Right lobe of liver (tissue), 6 donors: Measurements from ENCODE around the gene FOXC1. TPM values are rescaled to one million over a fixed set of nuclear protein-coding genes. Genes with fewer than 3 reads are reported as not detected.

Experiments used
- ATAC-seq, 4 donors: fragments of 200-7000 bp; cut with Tn5 transposase; one replicate each; pipeline ENCODE4 v1.9.1; 2020; ENCODE audit warnings: mild to moderate bottlenecking in 4 of 4, moderate library complexity in 4 of 4
- DNase-seq, 3 donors: peaks; one replicate each; pipeline ENCODE4 v3.0.0-alpha.2; 2020
- H3K27ac ChIP-seq, 3 donors: fragments of 200-600 bp; one replicate each; pipeline ENCODE4 v1.8.0; 2022
- H3K27me3 ChIP-seq, 2 donors: fragments of 200-600 bp; one replicate each; pipeline ENCODE4 v1.8.0; 2022
- H3K36me3 ChIP-seq, 4 donors: fragments of 200-600 bp; sonication (generic) in 1 of 4; one replicate each; pipeline versions ENCODE4 v1.5.1 to v1.8.0; 2017 to 2022; ENCODE audit warnings: control low read depth in 1 of 4
- H3K4me1 ChIP-seq, 4 donors: fragments of 200-600 bp; sonication (generic) in 1 of 4; one replicate each; pipeline versions ENCODE4 v1.5.1 to v1.8.0; 2017 to 2022; ENCODE audit warnings: control low read depth in 1 of 4
- H3K4me3 ChIP-seq, 3 donors: fragments of 200-600 bp; one replicate each; pipeline ENCODE4 v1.8.0; 2022
- H3K9me3 ChIP-seq, 4 donors: fragments of 200-600 bp; sonication (generic) in 1 of 4; one replicate each; pipeline versions ENCODE4 v1.5.1 to v1.8.0; 2017 to 2022; ENCODE audit warnings: control low read depth in 1 of 4
- POLR2A ChIP-seq: fragments of 450-650 bp; IDR thresholded peaks from one replicate; pipeline ENCODE4 v1.6.1; 2017; ENCODE audit warnings: antibody characterized with exemption, mild to moderate bottlenecking
- WGBS: methylation state at CpG from one replicate; pipeline ENCODE4 v1.1.6; 2018; ENCODE audit warnings: low coverage, low lambda C conversion rate; ENCODE audit not compliant: insufficient coverage; ENCODE audit errors: missing lambda C conversion rate; 5-methylcytosine and 5-hydroxymethylcytosine counted together
- intact Hi-C, 2 donors: fragments of 100-400 bp; cut with DNase I; formaldehyde crosslinking; loops; one replicate each; pipeline versions ENCODE4 v1.11.2 to v1.14.1; 2022
- total RNA-seq, 6 experiments: library from RNA; depleted of rRNA in 2 of 6; stranded (reverse); fragments of >200 nt in 2 of 6; fragmentation: NEBNext Ultra II Directional in 3 of 6; extraction: Animal tissue kit (Norgen Biotek cat#: 25700) in 3 of 6; gene quantifications; one replicate each; pipeline versions ENCODE4 v1.1.0 to v1.2.4, GENCODE V29; 2016 to 2023
- TF ChIP-seq, protein P1 (sequence below), 4 donors: fragments of 200-600 bp in 3 of 4; fragments of 450-650 bp in 1 of 4; IDR thresholded peaks; one replicate each; pipeline versions ENCODE4 v1.5.1 to v1.8.0; 2016 to 2022; ENCODE audit warnings: antibody characterized with exemption in 4 of 4, mild to moderate bottlenecking in 2 of 4
- donor health status: DM: no; HTN: yes; CAD: no.
- donor health status: DM: no; HTN: no; CAD: no.
- donor health status: DM: no; HTN: no; CAD: no.
- donor health status: DM: no; HTN: yes; CAD: no.
- donor health status: DM: no; HTN: yes; CAD: no.

FOXC1 gene
- total RNA-seq, 6 experiments from 2014 or later, result 0.24 to 0.87 (median 0.50) TPM

DNA sequence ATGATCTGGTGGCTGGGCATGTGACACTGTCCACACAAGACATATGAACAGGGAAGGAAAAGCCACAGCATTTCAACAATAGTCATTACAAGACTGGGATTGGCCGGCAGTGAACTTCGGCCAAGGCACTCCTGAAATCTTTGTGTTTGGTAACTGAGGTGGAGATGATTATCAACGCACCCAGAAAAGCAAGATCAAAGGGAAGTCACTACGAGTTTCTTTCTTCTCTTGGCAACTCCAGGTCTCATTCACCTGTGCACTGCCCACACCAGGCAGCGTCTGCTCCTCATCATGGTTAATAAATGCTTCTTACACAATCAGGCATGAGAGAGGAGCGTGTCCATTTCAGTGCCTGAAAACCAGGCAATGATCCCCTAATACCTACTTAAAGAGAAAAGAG, 20.5 kb upstream of the FOXC1 start:
- ATAC-seq (no peak), DNase-seq (no peak)
- no peaks in the 10 kb centered on the region for H3K27me3 ChIP-seq
- intact Hi-C loops, result no loop called here
- no peaks in the 10 kb centered on the region for H3K4me1 ChIP-seq
- 37% methylated on average over 5 of the region's 6 CpGs for WGBS
- no peak overlapping the region for H3K27ac ChIP-seq
- H3K4me3 ChIP-seq, result no peak overlapping the region
- no peaks in the 10 kb centered on the region for H3K36me3 ChIP-seq
- TF ChIP-seq POLR2A, result no peak
- TF ChIP-seq, protein P1, sequence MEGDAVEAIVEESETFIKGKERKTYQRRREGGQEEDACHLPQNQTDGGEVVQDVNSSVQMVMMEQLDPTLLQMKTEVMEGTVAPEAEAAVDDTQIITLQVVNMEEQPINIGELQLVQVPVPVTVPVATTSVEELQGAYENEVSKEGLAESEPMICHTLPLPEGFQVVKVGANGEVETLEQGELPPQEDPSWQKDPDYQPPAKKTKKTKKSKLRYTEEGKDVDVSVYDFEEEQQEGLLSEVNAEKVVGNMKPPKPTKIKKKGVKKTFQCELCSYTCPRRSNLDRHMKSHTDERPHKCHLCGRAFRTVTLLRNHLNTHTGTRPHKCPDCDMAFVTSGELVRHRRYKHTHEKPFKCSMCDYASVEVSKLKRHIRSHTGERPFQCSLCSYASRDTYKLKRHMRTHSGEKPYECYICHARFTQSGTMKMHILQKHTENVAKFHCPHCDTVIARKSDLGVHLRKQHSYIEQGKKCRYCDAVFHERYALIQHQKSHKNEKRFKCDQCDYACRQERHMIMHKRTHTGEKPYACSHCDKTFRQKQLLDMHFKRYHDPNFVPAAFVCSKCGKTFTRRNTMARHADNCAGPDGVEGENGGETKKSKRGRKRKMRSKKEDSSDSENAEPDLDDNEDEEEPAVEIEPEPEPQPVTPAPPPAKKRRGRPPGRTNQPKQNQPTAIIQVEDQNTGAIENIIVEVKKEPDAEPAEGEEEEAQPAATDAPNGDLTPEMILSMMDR (IDR thresholded peaks at IDR 0.05), result no peak
- H3K9me3 ChIP-seq, result no peaks in the 10 kb centered on the region

DNA sequence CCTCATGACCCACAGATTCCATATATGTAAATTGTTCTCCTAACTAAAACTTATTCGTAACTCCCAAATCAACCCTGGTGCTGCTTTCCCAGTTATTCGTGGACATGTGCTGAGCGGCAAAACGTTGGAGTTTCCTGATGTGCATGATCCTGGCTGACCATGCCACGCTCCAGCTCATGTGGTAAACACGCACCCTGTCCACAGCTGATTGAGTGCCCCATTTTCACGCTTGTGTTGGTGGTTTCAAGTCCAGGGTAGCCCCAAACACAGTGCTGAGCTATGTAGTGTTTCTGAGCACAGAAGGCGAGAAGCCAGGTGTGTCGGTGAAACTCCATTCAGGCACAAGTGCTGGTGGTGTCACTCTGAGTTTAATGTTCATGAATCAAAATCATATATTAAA, 19.1 kb upstream of the FOXC1 start:
- H3K27me3 ChIP-seq, result peaks cover 0 to 5% of the 10 kb centered on the region in 2 donors
- H3K27ac ChIP-seq, result no peak overlapping the region
- DNase-seq (no peak), ATAC-seq (no peak)
- H3K9me3 ChIP-seq, result no peaks in the 10 kb centered on the region
- intact Hi-C loops, result loop anchor here in 1 of 2 donors (5.0 kb wide), 1 partner anchor 1047 kb away; no protein-coding TSS in a partner anchor
- WGBS, result 68% methylated on average over 7 of the region's 9 CpGs
- TF ChIP-seq, protein P1 (IDR thresholded peaks at IDR 0.05), result no peak
- no peak for TF ChIP-seq POLR2A
- H3K4me3 ChIP-seq, result no peak overlapping the region
- no peaks in the 10 kb centered on the region for H3K4me1 ChIP-seq
- no peaks in the 10 kb centered on the region for H3K36me3 ChIP-seq

DNA sequence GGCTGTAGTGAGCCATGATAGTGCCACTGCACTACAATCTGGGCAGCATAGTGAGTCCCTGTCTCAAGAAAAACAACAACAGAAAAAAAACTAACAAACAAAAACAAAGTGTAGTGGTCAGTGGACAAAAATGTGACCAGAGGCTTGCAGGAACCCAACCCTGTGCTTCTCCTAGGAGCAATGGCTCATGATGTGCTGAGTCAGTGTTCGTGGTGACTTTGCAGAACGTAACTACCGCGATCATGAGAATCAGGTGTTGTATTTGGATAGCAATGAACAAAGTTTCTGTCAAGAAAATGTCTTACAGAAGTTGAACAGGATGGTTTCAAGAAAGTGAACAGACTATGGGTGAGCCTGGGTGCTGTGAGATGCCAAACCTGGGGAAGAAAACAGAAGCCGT, 18.5 kb upstream of the FOXC1 start:
- H3K4me1 ChIP-seq, result no peaks in the 10 kb centered on the region
- TF ChIP-seq POLR2A, result no peak
- TF ChIP-seq, protein P1 (IDR thresholded peaks at IDR 0.05), result no peak
- WGBS, result 75% methylated on average over 5 of the region's 5 CpGs
- ATAC-seq, result no peak
- intact Hi-C loops, result loop anchor here in 1 of 2 donors (5.0 kb wide), 1 partner anchor 1046 kb away; no protein-coding TSS in a partner anchor
- no peaks in the 10 kb centered on the region for H3K36me3 ChIP-seq
- DNase-seq, result no peak
- H3K4me3 ChIP-seq, result no peak overlapping the region
- peaks cover 0 to 7% of the 10 kb centered on the region in 2 donors for H3K27me3 ChIP-seq
- no peak overlapping the region for H3K27ac ChIP-seq
- no peaks in the 10 kb centered on the region for H3K9me3 ChIP-seq

DNA sequence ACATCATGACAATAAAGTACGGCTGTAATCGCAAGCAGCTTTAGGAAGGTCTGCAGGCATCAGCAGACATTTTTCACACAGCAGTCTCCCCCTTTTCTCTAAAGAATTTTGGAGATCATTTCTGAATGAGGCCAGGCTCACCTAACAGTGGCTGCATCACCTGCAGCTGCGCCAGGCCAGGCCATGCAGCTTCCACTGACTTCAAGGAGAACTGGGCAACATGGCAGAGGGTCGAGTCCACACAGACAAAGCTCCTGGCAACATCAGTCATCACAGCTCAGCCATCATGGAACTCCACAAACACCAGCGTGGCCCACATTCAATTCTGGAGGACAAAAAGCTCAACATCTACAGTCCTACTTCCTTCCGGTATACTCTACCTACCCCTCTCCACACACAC, 17.8 kb upstream of the FOXC1 start:
- no peak for DNase-seq
- no peak for ATAC-seq
- H3K36me3 ChIP-seq, result no peaks in the 10 kb centered on the region
- no peaks in the 10 kb centered on the region for H3K4me1 ChIP-seq
- no peak overlapping the region for H3K27ac ChIP-seq
- intact Hi-C loops, result loop anchor here in 1 of 2 donors (5.0 kb wide), 1 partner anchor 1045 kb away; no protein-coding TSS in a partner anchor
- peaks cover 0 to 7% of the 10 kb centered on the region in 2 donors for H3K27me3 ChIP-seq
- H3K4me3 ChIP-seq, result no peak overlapping the region
- WGBS, result 81% methylated on average over 2 of the region's 6 CpGs
- TF ChIP-seq, protein P1 (IDR thresholded peaks at IDR 0.05), result no peak
- TF ChIP-seq POLR2A, result no peak
- no peaks in the 10 kb centered on the region for H3K9me3 ChIP-seq

DNA sequence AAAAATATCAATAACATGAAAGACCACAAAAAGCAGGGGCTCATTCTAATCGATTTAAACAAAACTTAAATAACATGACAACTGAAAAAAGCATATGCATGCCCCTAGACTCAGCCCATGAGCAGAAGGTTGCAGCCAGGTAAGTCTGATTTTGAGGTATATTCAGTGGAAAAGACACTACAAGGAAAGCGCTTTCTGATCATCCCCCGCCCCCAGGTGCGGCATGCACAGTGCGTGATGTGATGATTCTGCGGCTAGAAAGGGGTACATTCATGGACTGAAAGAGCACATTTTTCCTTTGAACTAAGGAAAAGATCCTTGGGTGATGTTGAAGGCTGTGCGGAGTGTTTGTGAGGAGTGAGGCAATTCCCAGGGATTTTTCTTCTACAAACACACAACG, 16.9 kb upstream of the FOXC1 start:
- DNase-seq (no peak), ATAC-seq (no peak)
- intact Hi-C loops, result loop anchor here in 1 of 2 donors (5.0 kb wide), 1 partner anchor 1044 kb away; no protein-coding TSS in a partner anchor
- peaks cover 0 to 7% of the 10 kb centered on the region in 2 donors for H3K27me3 ChIP-seq
- H3K9me3 ChIP-seq, result no peaks in the 10 kb centered on the region
- 65% methylated on average over 8 of the region's 8 CpGs for WGBS
- TF ChIP-seq, protein P1 (IDR thresholded peaks at IDR 0.05), result no peak
- no peak for TF ChIP-seq POLR2A
- H3K36me3 ChIP-seq, result no peaks in the 10 kb centered on the region
- H3K27ac ChIP-seq, result no peak overlapping the region
- H3K4me1 ChIP-seq, result no peaks in the 10 kb centered on the region
- H3K4me3 ChIP-seq, result no peak overlapping the region
